DND-41 (cell line): Measurements from ENCODE around the gene NOL4L.

ENCODE experiments used
- CTCF ChIP-seq: IDR thresholded peaks from 2 replicates; pipeline ENCODE4 v1.5.1; 2012; ENCODE audit warnings: borderline replicate concordance, low read length, moderate library complexity, mild to moderate bottlenecking; ENCODE audit not compliant: poor library complexity, severe bottlenecking; ENCODE audit errors: extremely low read depth
- EZH2 ChIP-seq: IDR thresholded peaks from 3 replicates; pipeline ENCODE4 v1.6.1; 2012; ENCODE audit warnings: borderline replicate concordance, low read depth, mild to moderate bottlenecking, moderate library complexity, low read length, inconsistent platforms; ENCODE audit not compliant: severe bottlenecking

- no peak for TF ChIP-seq EZH2
- TF ChIP-seq CTCF, result no peak
Measured at GRCh38 chr20:32563311-32564272, 21.5 kb downstream of the NOL4L start.
